ENCODE results near the gene NCAM1. TPM values are rescaled to one million over a fixed set of nuclear protein-coding genes. Genes with fewer than 3 reads are reported as not detected.

NCAM1 gene
- total and polyA plus RNA-seq, 9 of the 15 experiments (the other 6 are each of a cell fraction or from before 2014, with no cell fraction given), result 0.09 to 0.23 TPM; not detected in 7

DNA sequence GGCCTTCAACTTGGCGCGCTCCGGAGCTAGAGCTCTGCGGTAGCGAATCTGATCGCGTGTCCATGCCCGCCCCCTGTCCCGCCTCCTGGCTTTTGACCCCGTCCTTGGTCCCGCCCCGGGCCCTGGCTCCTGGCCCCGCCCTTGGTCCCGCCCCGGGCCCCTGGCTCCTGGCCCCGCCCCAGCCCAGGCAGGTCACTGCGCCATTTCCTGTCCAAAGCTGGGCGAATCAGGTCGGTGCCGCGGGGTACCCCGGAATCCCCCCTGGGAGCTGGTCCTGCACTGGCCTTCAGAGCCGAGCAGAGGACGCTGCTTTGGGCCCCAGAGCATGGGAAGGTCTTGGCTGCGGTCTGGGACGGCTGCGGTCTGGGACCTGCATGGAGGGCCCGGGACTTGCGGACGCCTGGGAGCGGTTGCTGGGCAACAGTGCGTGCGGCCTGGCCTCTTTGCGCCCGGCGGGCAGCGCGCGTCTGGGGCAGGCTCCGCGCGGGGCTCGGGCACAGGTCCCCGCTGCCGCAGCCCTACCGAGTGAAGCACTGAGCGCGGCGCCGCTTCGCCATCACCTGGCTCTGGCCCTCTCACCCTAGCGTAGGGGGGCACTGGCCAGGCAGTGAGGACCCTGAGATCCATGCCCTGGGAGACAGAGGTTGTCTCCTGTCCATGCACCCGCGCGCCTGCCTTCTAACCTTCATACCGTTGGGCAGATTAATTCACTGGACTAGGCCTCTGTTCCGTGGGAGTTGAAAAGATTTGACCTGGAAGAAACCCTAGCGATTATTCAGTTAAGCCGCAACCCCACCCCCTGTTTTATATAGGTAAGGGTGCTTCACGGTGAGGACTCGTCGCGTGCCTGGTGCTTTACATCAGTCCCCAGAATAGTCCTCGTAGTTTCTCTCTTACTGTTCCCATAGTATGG, 353.4 kb downstream of the NCAM1 start, which contains the start of gene TTC12 (continued):
- TF ChIP-seq HMG20A (CRISPR knock-in tag; conservative IDR thresholded peaks at IDR 0.05) (no peak), GABPB1 (CRISPR knock-in tag; IDR thresholded peaks at IDR 0.05) (peak; percentile 79; the same call in 1 of the 2 replicates), E2F6 (IDR thresholded peaks at IDR 0.05; ENCODE audit: borderline replicate concordance in 1 of 2, extremely low read depth in 1 of 2, insufficient read depth in 1 of 2, insufficient read length in 1 of 2, low read depth in 1 of 2, low read length in 1 of 2, poor library complexity in 1 of 2, severe bottlenecking in 1 of 2) (peak; percentile 92 to 94), SMARCB1 (IDR thresholded peaks at IDR 0.05; ENCODE audit: insufficient read length, low read depth) (no peak), FOXP1 (CRISPR knock-in tag; IDR thresholded peaks at IDR 0.05) (no peak), MYNN (IDR thresholded peaks at IDR 0.05) (0 out of 2 replicates have a peak, but pooled peaks have one; percentile 17), MYNN (CRISPR knock-in tag; IDR thresholded peaks at IDR 0.05) (0 out of 2 replicates have a peak, but pooled peaks have one; percentile 8), ASH1L (IDR thresholded peaks at IDR 0.05; ENCODE audit: borderline replicate concordance, low read depth, partially characterized antibody) (no peak), DACH1 (IDR thresholded peaks at IDR 0.05; ENCODE audit: partially characterized antibody) (no peak), TCF7 (IDR thresholded peaks at IDR 0.05; ENCODE audit: borderline replicate concordance) (no peak), FOXM1 (IDR thresholded peaks at IDR 0.05; ENCODE audit: low read depth) (no peak), FOXM1 (CRISPR knock-in tag; IDR thresholded peaks at IDR 0.05; ENCODE audit: low read depth) (0 out of 2 replicates have a peak, but pooled peaks have one; percentile 26), ZNF263 (CRISPR knock-in tag; IDR thresholded peaks at IDR 0.05; ENCODE audit: borderline replicate concordance) (0 out of 2 replicates have a peak, but pooled peaks have one; percentile 18), SUPT5H (IDR thresholded peaks at IDR 0.05) (peak; percentile 60), NFE2L1 (tag; IDR thresholded peaks at IDR 0.05; ENCODE audit: borderline replicate concordance, low read depth) (no peak), ZBTB7A (IDR thresholded peaks at IDR 0.05; ENCODE audit: borderline replicate concordance, control insufficient read depth, low read depth, low read length) (peak; percentile 67; the same call in 1 of the 2 replicates), DDX20 (tag; IDR thresholded peaks at IDR 0.05; ENCODE audit: low read depth) (no peak), ZNF133 (CRISPR knock-in tag; IDR thresholded peaks at IDR 0.05) (no peak), ZNF274 (IDR thresholded peaks at IDR 0.05; ENCODE audit: borderline replicate concordance, low read depth, low read length) (no peak), SREBF1 (IDR thresholded peaks at IDR 0.05; ENCODE audit: borderline replicate concordance, low read depth, low read length) (no peak), SP1 (CRISPR knock-in tag; IDR thresholded peaks at IDR 0.05) (peak; percentile 32; the same call in 1 of the 2 replicates), ZNF277 (CRISPR knock-in tag; IDR thresholded peaks at IDR 0.05; ENCODE audit: borderline replicate concordance) (no peak), VEZF1 (CRISPR knock-in tag; IDR thresholded peaks at IDR 0.05) (peak; percentile 61; the same call in 1 of the 2 replicates), PHF20 (IDR thresholded peaks at IDR 0.05; ENCODE audit: partially characterized antibody) (peak; percentile 44)

All from K562 (cell line).